Endodermal cell (in vitro differentiated cells): ENCODE data around the gene TMEM59L. TPM values are rescaled to one million over a fixed set of nuclear protein-coding genes. Genes with fewer than 3 reads are reported as not detected.

Experiments used
- DNase-seq: peaks from one replicate; pipeline ENCODE4 v3.0.0-alpha.2; 2017
- H3K27ac ChIP-seq: 2 replicates; pipeline ENCODE4 v1.5.1; 2013; ENCODE audit warnings: mild to moderate bottlenecking, low read depth, low read length, moderate library complexity
- H3K27me3 ChIP-seq: 2 replicates; pipeline ENCODE4 v1.6.1; 2013; ENCODE audit warnings: mild to moderate bottlenecking, low read length, moderate library complexity; ENCODE audit not compliant: insufficient read depth, control insufficient read depth, poor library complexity, severe bottlenecking
- H3K36me3 ChIP-seq: 2 replicates; pipeline ENCODE4 v1.7.0; 2013; ENCODE audit warnings: mild to moderate bottlenecking, low read length, moderate library complexity; ENCODE audit not compliant: control insufficient read depth, insufficient read depth
- H3K4me1 ChIP-seq: one replicate; pipeline ENCODE4 v1.7.0; 2013; ENCODE audit warnings: low read length; ENCODE audit not compliant: control insufficient read depth, insufficient read depth
- H3K4me3 ChIP-seq: 2 replicates; pipeline ENCODE4 v1.5.1; 2013; ENCODE audit warnings: mild to moderate bottlenecking, low read length, moderate library complexity
- H3K9ac ChIP-seq: 2 replicates; pipeline ENCODE4 v1.6.1; 2013; ENCODE audit warnings: mild to moderate bottlenecking, low read length, moderate library complexity; ENCODE audit not compliant: poor library complexity, severe bottlenecking; ENCODE audit errors: extremely low read depth
- H3K9me3 ChIP-seq: 2 replicates; pipeline ENCODE4 v1.6.1; 2013; ENCODE audit warnings: mild to moderate bottlenecking, low read length, moderate library complexity; ENCODE audit not compliant: control insufficient read depth
- H3K27ac Mint-ChIP-seq: 2 replicates; pipeline ENCODE4 v1.8.0; 2020; ENCODE audit warnings: mixed read lengths
- H3K27me3 Mint-ChIP-seq: 2 replicates; pipeline ENCODE4 v1.8.0; 2021; ENCODE audit warnings: mild to moderate bottlenecking, mixed read lengths; ENCODE audit not compliant: insufficient read depth
- H3K36me3 Mint-ChIP-seq: 2 replicates; pipeline ENCODE4 v1.8.0; 2020; ENCODE audit warnings: low read depth, mixed read lengths
- H3K4me1 Mint-ChIP-seq: 2 replicates; pipeline ENCODE4 v1.8.0; 2020; ENCODE audit warnings: mixed read lengths
- H3K4me3 Mint-ChIP-seq: 2 replicates; pipeline ENCODE4 v1.8.0; 2020; ENCODE audit warnings: mild to moderate bottlenecking, moderate library complexity, mixed read lengths
- H3K9me3 Mint-ChIP-seq: 2 replicates; pipeline ENCODE4 v1.8.0; 2020; ENCODE audit warnings: mild to moderate bottlenecking, mixed read lengths
- WGBS, 2 experiments: methylation state at CpG; one replicate each; pipeline versions ENCODE4 v1.1.5 to v1.1.7; 2013; ENCODE audit warnings: missing lambda C conversion rate in 2 of 2, mixed read lengths in 1 of 2; ENCODE audit not compliant: insufficient coverage in 1 of 2, insufficient read length in 1 of 2; 5-methylcytosine and 5-hydroxymethylcytosine counted together
- total RNA-seq, 2 donors: library from RNA; stranded (reverse); fragmentation: NEBNext Ultra II Directional in 1 of 2; extraction: Animal tissue kit (Norgen Biotek cat#: 25700) in 1 of 2; gene quantifications; 2 replicates in 1 of 2; 3 replicates in 1 of 2; pipeline ENCODE4 v1.2.1, GENCODE V29; 2021
- TF ChIP-seq, protein P1 (sequence below): fragments of 200-600 bp; sonication (generic); conservative IDR thresholded peaks from 2 replicates; pipeline ENCODE4 v1.5.0; 2021; ENCODE audit warnings: antibody characterized with exemption, mild to moderate bottlenecking

The TMEM59L gene
- total RNA-seq, 2 donors from 2014 or later: 5.0 to 7.2 TPM

DNA sequence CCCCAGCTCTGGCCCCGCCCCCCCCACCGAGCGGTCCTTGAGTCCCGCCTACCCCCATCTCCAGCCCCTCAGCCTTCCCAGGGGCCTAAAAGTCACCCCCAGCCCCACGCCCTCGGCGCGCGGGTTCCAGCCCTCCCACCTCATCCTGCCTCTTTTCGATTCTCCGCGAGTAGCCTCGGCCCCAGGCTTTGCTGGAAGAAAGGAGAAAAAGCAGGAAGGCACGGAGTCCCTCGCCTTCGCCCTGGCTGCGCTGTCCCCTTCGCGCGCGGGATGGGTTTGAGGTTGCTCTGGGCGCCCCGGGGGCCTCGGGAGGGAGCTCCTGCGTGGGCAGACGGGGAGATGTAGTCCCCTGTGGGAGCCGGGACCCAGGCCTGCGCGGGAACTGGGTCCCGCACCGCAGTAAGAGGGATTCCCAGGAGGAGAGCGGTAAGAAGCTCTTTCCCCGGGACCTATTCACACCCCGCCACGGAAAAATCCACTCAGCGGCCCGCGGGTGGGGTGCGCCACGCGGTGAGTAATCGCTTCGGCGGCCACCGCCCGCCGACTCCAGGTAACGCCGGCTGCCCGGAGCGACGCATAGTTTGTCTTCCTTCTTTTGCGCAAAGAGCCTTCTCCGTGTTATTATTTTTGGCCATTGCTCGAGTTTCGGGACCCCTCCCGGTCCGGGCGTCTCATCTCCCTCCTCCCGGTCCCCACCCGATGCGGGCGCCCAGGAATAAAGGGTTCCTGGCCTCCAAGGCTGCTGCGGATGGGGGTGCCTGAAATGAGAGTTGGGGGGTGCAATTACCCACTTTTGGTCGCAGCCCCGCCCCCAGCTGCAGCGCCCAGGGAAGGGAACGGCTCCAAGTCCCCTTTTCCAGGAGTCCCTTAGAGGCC lies 5.2 kb upstream of the TMEM59L start:
- Histone ChIP-seq H3K9ac (no peak overlapping the region), H3K27ac (no peak overlapping the region), H3K36me3 (no peaks in the 10 kb centered on the region), H3K9me3 (no peaks in the 10 kb centered on the region), H3K27me3 (peaks cover 95% of the 10 kb centered on the region), H3K4me3 (no peak overlapping the region), H3K4me1 (peaks cover 6% of the 10 kb centered on the region)
- no peak overlapping the region for H3K27ac Mint-ChIP-seq
- H3K36me3 Mint-ChIP-seq: no peaks in the 10 kb centered on the region
- H3K4me3 Mint-ChIP-seq: peak overlapping the region; percentile 37
- DNase-seq: peak; percentile 71
- peaks cover 81% of the 10 kb centered on the region for H3K27me3 Mint-ChIP-seq
- peaks cover 19% of the 10 kb centered on the region for H3K4me1 Mint-ChIP-seq
- H3K9me3 Mint-ChIP-seq: no peaks in the 10 kb centered on the region
- TF ChIP-seq, protein P1, sequence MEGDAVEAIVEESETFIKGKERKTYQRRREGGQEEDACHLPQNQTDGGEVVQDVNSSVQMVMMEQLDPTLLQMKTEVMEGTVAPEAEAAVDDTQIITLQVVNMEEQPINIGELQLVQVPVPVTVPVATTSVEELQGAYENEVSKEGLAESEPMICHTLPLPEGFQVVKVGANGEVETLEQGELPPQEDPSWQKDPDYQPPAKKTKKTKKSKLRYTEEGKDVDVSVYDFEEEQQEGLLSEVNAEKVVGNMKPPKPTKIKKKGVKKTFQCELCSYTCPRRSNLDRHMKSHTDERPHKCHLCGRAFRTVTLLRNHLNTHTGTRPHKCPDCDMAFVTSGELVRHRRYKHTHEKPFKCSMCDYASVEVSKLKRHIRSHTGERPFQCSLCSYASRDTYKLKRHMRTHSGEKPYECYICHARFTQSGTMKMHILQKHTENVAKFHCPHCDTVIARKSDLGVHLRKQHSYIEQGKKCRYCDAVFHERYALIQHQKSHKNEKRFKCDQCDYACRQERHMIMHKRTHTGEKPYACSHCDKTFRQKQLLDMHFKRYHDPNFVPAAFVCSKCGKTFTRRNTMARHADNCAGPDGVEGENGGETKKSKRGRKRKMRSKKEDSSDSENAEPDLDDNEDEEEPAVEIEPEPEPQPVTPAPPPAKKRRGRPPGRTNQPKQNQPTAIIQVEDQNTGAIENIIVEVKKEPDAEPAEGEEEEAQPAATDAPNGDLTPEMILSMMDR: no peak
- WGBS, 2 experiments: 4 to 5% methylated on average over 4 to 67 of the region's 68 CpGs

DNA sequence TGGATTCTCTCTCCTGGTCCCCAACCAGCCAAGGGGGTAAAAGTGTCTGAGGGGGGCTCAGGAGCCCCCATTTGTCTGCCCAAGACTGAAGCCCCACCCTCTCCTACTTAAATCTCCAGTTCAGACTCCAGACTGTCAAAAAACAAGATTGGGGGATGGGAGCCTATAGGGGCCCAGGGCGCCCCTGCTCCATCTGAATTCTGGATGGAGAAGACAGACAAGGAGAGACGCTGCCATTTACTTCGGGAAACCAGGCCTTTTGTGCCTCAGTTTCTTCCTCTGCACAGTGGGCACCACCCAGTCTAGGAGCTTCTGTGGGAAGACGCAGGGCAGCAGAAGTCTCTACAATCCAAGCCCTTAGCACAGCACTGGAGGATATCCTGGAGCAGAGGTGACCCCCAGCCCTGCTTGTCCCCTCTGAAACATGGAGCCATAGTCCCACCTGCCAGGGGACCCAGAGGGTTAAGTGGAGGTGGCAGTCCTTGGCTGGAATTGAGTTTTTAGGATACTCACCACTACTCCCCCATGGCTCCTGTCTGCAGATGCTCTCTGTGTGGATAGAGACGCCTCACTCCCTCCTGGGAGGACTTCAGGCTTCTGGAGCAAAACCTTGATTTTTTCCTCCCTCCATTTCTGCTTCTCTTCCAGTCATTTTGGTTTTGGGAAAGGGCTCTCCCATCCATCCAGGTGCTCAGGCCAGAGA lies 4.4 kb upstream of the TMEM59L start:
- H3K9me3 Mint-ChIP-seq: no peaks in the 10 kb centered on the region
- H3K9me3 ChIP-seq: no peaks in the 10 kb centered on the region
- H3K27ac ChIP-seq: no peak overlapping the region
- TF ChIP-seq, protein P1: no peak
- peaks cover 82% of the 10 kb centered on the region for H3K27me3 Mint-ChIP-seq
- no peaks in the 10 kb centered on the region for H3K36me3 ChIP-seq
- H3K27me3 ChIP-seq: peaks cover 95% of the 10 kb centered on the region
- no peak overlapping the region for H3K9ac ChIP-seq
- no peaks in the 10 kb centered on the region for H3K36me3 Mint-ChIP-seq
- H3K27ac Mint-ChIP-seq: no peak overlapping the region
- DNase-seq: no peak
- peaks cover 19% of the 10 kb centered on the region for H3K4me1 Mint-ChIP-seq
- H3K4me3 Mint-ChIP-seq: peak overlapping the region; percentile 37
- WGBS, 2 experiments: 14 to 39% methylated on average over 4 to 5 of the region's 5 CpGs
- H3K4me1 ChIP-seq: peaks cover 6% of the 10 kb centered on the region
- no peak overlapping the region for H3K4me3 ChIP-seq

DNA sequence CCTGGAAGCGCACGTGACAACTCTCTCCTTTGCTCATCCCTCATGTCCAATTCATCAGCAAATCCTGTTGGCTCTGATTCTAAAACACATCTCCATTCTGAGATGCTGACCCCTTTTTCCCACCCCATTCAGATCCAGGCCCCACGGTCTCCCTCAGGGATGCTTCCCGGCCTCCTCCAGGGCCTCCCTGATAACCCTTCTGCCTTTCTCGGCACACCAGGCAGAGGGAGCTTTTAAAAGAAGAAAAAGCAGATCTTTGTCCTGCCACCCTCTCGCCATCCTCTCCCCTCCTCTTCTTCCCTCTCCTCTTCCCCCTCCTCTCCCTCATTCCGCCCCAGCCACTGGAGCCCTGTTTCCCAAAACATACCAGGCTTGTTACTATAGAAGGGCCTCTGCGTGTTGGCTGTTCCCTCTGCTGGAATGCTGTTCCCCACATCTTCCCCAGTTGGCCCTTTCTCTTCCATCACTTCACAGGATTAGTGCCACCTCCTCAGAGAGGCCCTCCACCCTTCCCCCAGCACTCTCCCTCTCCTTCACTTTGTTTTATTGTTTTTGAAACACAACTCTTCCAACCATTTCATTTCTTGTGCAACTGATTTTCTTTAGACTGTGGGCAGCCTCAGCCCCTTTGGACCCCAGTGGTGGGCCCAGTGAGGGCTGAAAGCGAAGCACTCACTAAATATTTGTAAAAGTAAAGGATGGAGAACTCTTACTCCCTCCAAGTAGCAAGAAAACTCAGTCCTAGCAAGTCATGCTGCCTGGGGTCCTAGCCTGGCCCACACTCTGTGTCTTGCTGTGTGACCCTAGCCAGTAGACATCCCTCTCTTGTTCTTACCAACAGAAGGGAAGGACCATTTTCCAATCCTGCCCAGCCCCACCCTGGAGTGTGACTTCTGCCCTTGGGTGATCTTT lies 3.6 kb upstream of the TMEM59L start:
- peaks cover 6% of the 10 kb centered on the region for H3K4me1 ChIP-seq
- 34 to 46% methylated on average over 8 to 9 of the region's 9 CpGs for WGBS, 2 experiments
- no peak overlapping the region for H3K4me3 ChIP-seq
- no peaks in the 10 kb centered on the region for H3K9me3 ChIP-seq
- Mint-ChIP-seq H3K27me3 (peaks cover 86% of the 10 kb centered on the region), H3K36me3 (no peaks in the 10 kb centered on the region), H3K27ac (no peak overlapping the region), H3K4me3 (peak overlapping the region; percentile 44), H3K9me3 (no peaks in the 10 kb centered on the region), H3K4me1 (peaks cover 21% of the 10 kb centered on the region)
- no peak overlapping the region for H3K9ac ChIP-seq
- no peak for DNase-seq
- H3K36me3 ChIP-seq: no peaks in the 10 kb centered on the region
- no peak overlapping the region for H3K27ac ChIP-seq
- TF ChIP-seq, protein P1: no peak
- peaks cover 95% of the 10 kb centered on the region for H3K27me3 ChIP-seq
